B cell (primary cell): ENCODE data around the gene RUFY1.

Experiments
- CTCF ChIP-seq: fragments of 200-600 bp; IDR thresholded peaks from one replicate; pipeline ENCODE4 v1.8.0; 2022; ENCODE audit warnings: antibody characterized with exemption, mild to moderate bottlenecking
- EZH2 ChIP-seq: IDR thresholded peaks from 2 replicates; pipeline ENCODE4 v1.6.1; 2012; ENCODE audit warnings: borderline replicate concordance, low read depth, mild to moderate bottlenecking, moderate library complexity, low read length; ENCODE audit not compliant: insufficient read depth, poor library complexity, severe bottlenecking

GRCh38 chr5:179504600-179505396, 45.6 kb upstream of the RUFY1 start:
- TF ChIP-seq CTCF (no peak), EZH2 (no peak)
